ENCODE data around the gene DHCR7.

GRCh38 chr11:71442880-71443279, 5.3 kb downstream of the DHCR7 start:
- TF ChIP-seq, protein P1, sequence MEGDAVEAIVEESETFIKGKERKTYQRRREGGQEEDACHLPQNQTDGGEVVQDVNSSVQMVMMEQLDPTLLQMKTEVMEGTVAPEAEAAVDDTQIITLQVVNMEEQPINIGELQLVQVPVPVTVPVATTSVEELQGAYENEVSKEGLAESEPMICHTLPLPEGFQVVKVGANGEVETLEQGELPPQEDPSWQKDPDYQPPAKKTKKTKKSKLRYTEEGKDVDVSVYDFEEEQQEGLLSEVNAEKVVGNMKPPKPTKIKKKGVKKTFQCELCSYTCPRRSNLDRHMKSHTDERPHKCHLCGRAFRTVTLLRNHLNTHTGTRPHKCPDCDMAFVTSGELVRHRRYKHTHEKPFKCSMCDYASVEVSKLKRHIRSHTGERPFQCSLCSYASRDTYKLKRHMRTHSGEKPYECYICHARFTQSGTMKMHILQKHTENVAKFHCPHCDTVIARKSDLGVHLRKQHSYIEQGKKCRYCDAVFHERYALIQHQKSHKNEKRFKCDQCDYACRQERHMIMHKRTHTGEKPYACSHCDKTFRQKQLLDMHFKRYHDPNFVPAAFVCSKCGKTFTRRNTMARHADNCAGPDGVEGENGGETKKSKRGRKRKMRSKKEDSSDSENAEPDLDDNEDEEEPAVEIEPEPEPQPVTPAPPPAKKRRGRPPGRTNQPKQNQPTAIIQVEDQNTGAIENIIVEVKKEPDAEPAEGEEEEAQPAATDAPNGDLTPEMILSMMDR (IDR thresholded peaks at IDR 0.05), result no peak
- TF ChIP-seq EP300 (IDR thresholded peaks at IDR 0.05) (no peak), POLR2A (IDR thresholded peaks at IDR 0.05; ENCODE audit: low read depth) (no peak), POLR2AphosphoS5 (IDR thresholded peaks at IDR 0.05) (no peak)
